Endometrium (tissue), 2 donors: ENCODE data around the gene NPR3.

Experiments
- FAIRE-seq: peaks from 2 replicates; lab custom pipeline; 2012; peaks lifted over from hg19 to GRCh38; lab: Jason Lieb, UNC
- donor health status: control.
- donor health status: control.

Gene NPR3

GRCh38 chr5:32710550-32711361 lies at the start of gene NPR3:
Gene NPR3 (plus strand): TSS chr5:32711321. CDS start chr5:32711777, 456 bp downstream.
- FAIRE-seq: no peak

- no peak for FAIRE-seq
These were observed 46.6 kb upstream of the NPR3 start for GRCh38 chr5:32664523-32664922.

GRCh38 chr5:32668552-32668951 lies 42.6 kb upstream of the NPR3 start:
- no peak for FAIRE-seq

- FAIRE-seq: no peak
These were observed 37.8 kb upstream of the NPR3 start for GRCh38 chr5:32673272-32673671.

GRCh38 chr5:32677023-32677422 lies 34.1 kb upstream of the NPR3 start:
- FAIRE-seq: no peak

- FAIRE-seq: no peak
These were observed 32.6 kb upstream of the NPR3 start for GRCh38 chr5:32678472-32678871.

- no peak for FAIRE-seq
These were observed 31.9 kb upstream of the NPR3 start for GRCh38 chr5:32679218-32679617.

GRCh38 chr5:32680183-32680582 lies 30.9 kb upstream of the NPR3 start:
- FAIRE-seq: no peak

GRCh38 chr5:32683125-32683524 lies 28.0 kb upstream of the NPR3 start:
- FAIRE-seq: no peak

- no peak for FAIRE-seq
These were observed 26.9 kb upstream of the NPR3 start for GRCh38 chr5:32684260-32684659.

- FAIRE-seq: no peak
These were observed 24.2 kb upstream of the NPR3 start for GRCh38 chr5:32686799-32687498.

- no peak for FAIRE-seq
These were observed 23.7 kb upstream of the NPR3 start for GRCh38 chr5:32687499-32687831.

- FAIRE-seq: no peak
These were observed 21.0 kb upstream of the NPR3 start for GRCh38 chr5:32690153-32690552.

GRCh38 chr5:32690666-32691065 lies 20.5 kb upstream of the NPR3 start:
- FAIRE-seq: no peak

GRCh38 chr5:32692036-32692746 lies 18.9 kb upstream of the NPR3 start:
- no peak for FAIRE-seq

- no peak for FAIRE-seq
These were observed 7.2 kb upstream of the NPR3 start for GRCh38 chr5:32703957-32704356.

- FAIRE-seq: peak; percentile 60
These were observed 3.6 kb upstream of the NPR3 start for GRCh38 chr5:32707418-32707997.

- FAIRE-seq: no peak
These were observed 2.2 kb upstream of the NPR3 start for GRCh38 chr5:32708949-32709348.

GRCh38 chr5:32709750-32710549 lies 1.2 kb upstream of the NPR3 start:
- peak; percentile 12 for FAIRE-seq

GRCh38 chr5:32711362-32711680 lies 200 bp downstream of the NPR3 start:
- FAIRE-seq: no peak

- no peak for FAIRE-seq
These were observed 760 bp downstream of the NPR3 start for GRCh38 chr5:32711681-32712480.
